Osteoblast (primary cell): Measurements from ENCODE around the gene ABCC9. TPM values are rescaled to one million over a fixed set of nuclear protein-coding genes. Genes with fewer than 3 reads are reported as not detected.
"Not testable (repeated sequence)": the region's sequence is repeated elsewhere in the genome, so short reads cannot be mapped to it uniquely, and the experiment has no call there.

Source experiments
- DNase-seq: peaks from one replicate; pipeline ENCODE4 v3.0.0; 2011; ENCODE audit warnings: low spot score, mixed read lengths; ENCODE audit not compliant: insufficient read length; ENCODE audit errors: missing footprints
- H2AFZ ChIP-seq: 2 replicates; pipeline ENCODE4 v1.6.0; 2011; ENCODE audit warnings: mild to moderate bottlenecking, low read length
- H3K27ac ChIP-seq: 2 replicates; pipeline ENCODE4 v1.5.1; 2011; ENCODE audit warnings: mild to moderate bottlenecking, low read depth, low read length, moderate library complexity
- H3K27me3 ChIP-seq: 2 replicates; pipeline ENCODE4 v1.6.0; 2012; ENCODE audit warnings: mild to moderate bottlenecking, control low read depth, inconsistent platforms, low read length, moderate library complexity; ENCODE audit not compliant: insufficient read depth
- H3K36me3 ChIP-seq: 2 replicates; pipeline ENCODE4 v1.5.1; 2011; ENCODE audit warnings: mild to moderate bottlenecking, low read length, control low read depth, moderate library complexity; ENCODE audit not compliant: insufficient read depth
- H3K4me1 ChIP-seq: 2 replicates; pipeline ENCODE4 v1.5.1; 2011; ENCODE audit warnings: mild to moderate bottlenecking, low read length, control low read depth, moderate library complexity; ENCODE audit not compliant: insufficient read depth
- H3K4me2 ChIP-seq: 2 replicates; pipeline ENCODE4 v1.6.0; 2011; ENCODE audit warnings: mild to moderate bottlenecking, low read length; ENCODE audit not compliant: insufficient read depth
- H3K4me3 ChIP-seq: fragments of 200-600 bp; sonication (generic); 3 replicates; pipeline ENCODE4 v1.5.1; 2012; ENCODE audit warnings: mild to moderate bottlenecking, low read length, inconsistent platforms; ENCODE audit not compliant: insufficient read depth
- H3K79me2 ChIP-seq: 2 replicates; pipeline ENCODE4 v1.6.0; 2012; ENCODE audit warnings: mild to moderate bottlenecking, low read length, control low read depth, inconsistent platforms; ENCODE audit not compliant: insufficient read depth
- H3K9me3 ChIP-seq: 2 replicates; pipeline ENCODE4 v1.5.1; 2011; ENCODE audit warnings: low read depth, low read length, control low read depth
- H4K20me1 ChIP-seq: 2 replicates; pipeline ENCODE4 v1.6.0; 2012; ENCODE audit warnings: mild to moderate bottlenecking, low read length, control low read depth; ENCODE audit not compliant: insufficient read depth
- CTCF ChIP-seq: IDR thresholded peaks from 2 replicates; pipeline ENCODE4 v1.5.1; 2011; ENCODE audit warnings: mild to moderate bottlenecking, low read depth, low read length, moderate library complexity; ENCODE audit errors: extremely low read depth
- total RNA-seq: library from RNA; depleted of rRNA; stranded (reverse); fragments of >200 nt; gene quantifications from 2 replicates; pipeline ENCODE4 v1.2.3, GENCODE V29; 2012

Gene ABCC9
- total RNA-seq, 1 donor = 14.5 TPM

DNA sequence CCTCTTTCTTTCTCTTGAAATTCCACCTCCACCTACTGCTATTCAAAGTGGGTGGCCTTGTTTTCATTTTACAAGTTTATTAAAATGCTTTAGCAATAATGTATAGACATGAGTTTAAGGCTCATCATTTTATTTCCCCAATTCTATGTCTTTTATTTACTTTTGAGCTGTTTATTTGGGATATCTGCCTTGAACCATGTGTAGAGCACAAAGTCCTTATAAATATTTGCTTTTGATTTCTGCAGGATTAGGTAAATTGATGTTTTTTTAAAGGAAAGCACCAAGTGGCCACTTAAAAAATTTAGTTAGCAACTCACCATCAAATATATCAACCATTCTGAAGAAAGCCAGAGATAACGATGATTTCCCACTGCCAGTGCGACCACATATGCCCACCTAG, 126.9 kb downstream of the ABCC9 start:
- peaks cover 16% of the 10 kb centered on the region for H3K4me1 ChIP-seq

DNA sequence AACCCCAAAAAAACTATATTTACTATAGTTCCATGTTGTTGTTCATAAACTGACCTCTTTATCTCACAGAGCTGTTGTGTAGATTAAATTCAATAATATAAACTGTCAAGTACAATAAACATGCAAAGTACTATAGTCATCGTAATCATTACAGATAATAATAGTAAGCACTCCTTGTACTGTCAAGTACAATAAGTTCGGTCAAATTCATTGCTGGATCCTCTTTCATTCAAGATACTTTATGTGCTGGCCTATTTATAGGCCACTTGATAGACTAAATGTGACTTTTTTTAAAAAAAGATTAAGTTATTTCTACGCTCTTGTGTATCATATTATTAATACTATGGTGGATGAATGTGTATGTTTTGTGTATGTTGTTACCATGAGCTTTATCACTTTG, 127.5 kb downstream of the ABCC9 start:
- Histone ChIP-seq H3K4me1 (peaks cover 11% of the 10 kb centered on the region), H4K20me1 (no peaks in the 10 kb centered on the region), H3K36me3 (no peaks in the 10 kb centered on the region), H3K27ac (no peak overlapping the region), H2AFZ (no peak overlapping the region), H3K4me3 (no peak overlapping the region), H3K79me2 (no peaks in the 10 kb centered on the region), H3K9me3 (no peaks in the 10 kb centered on the region), H3K4me2 (no peak overlapping the region), H3K27me3 (no peaks in the 10 kb centered on the region)
- no peak for TF ChIP-seq CTCF
- no peak for DNase-seq

More for the DNA sequence above, 126.9 kb downstream of the ABCC9 start:
- H2AFZ ChIP-seq = no peak overlapping the region
- H3K9me3 ChIP-seq = no peaks in the 10 kb centered on the region
- H3K36me3 ChIP-seq = no peaks in the 10 kb centered on the region
- H3K4me3 ChIP-seq = no peak overlapping the region
- H3K79me2 ChIP-seq = no peaks in the 10 kb centered on the region
- no peaks in the 10 kb centered on the region for H3K27me3 ChIP-seq
- no peak for DNase-seq
- H4K20me1 ChIP-seq = no peaks in the 10 kb centered on the region
- no peak overlapping the region for H3K4me2 ChIP-seq
- TF ChIP-seq CTCF = no peak
- no peak overlapping the region for H3K27ac ChIP-seq

GRCh38 chr12:21813125-21813524, 128.1 kb downstream of the ABCC9 start:
- H3K36me3 ChIP-seq = no peaks in the 10 kb centered on the region
- H2AFZ ChIP-seq = no peak overlapping the region
- no peak overlapping the region for H3K27ac ChIP-seq
- no peak for TF ChIP-seq CTCF
- no peak overlapping the region for H3K4me3 ChIP-seq
- no peak overlapping the region for H3K4me2 ChIP-seq
- H4K20me1 ChIP-seq = no peaks in the 10 kb centered on the region
- no peaks in the 10 kb centered on the region for H3K79me2 ChIP-seq
- DNase-seq = no peak
- no peaks in the 10 kb centered on the region for H3K9me3 ChIP-seq
- peaks cover 7% of the 10 kb centered on the region for H3K4me1 ChIP-seq
- no peaks in the 10 kb centered on the region for H3K27me3 ChIP-seq

- H3K27ac ChIP-seq, H4K20me1 ChIP-seq, H2AFZ ChIP-seq, H3K4me1 ChIP-seq, H3K27me3 ChIP-seq, H3K4me2 ChIP-seq, DNase-seq, H3K79me2 ChIP-seq, H3K4me3 ChIP-seq, H3K36me3 ChIP-seq, H3K9me3 ChIP-seq: not testable (repeated sequence)
These were observed 128.9 kb downstream of the ABCC9 start for GRCh38 chr12:21812340-21812739.
